Fibroblast of gingiva (primary cell): ENCODE data around the gene RABEP2.
"Not testable (repeated sequence)": the region's sequence is repeated elsewhere in the genome, so short reads cannot be mapped to it uniquely, and the experiment has no call there.

Experiments
- DNase-seq: peaks from one replicate; pipeline ENCODE4 v3.0.0-alpha.2; 2011; ENCODE audit warnings: low read depth

RABEP2 gene

GRCh38 chr16:28924762-28925385, at the start of gene RABEP2:
Gene RABEP2 (minus strand): TSS chr16:28925238. CDS start chr16:28925163, 75 bp downstream.
- DNase-seq = peak; percentile 83

GRCh38 chr16:28974437-28975157, 49.6 kb upstream of the RABEP2 start, which contains the start of gene SPNS1:
Gene SPNS1 (plus strand): TSS chr16:28974778. CDS start chr16:28975152, 374 bp downstream.
- peak; percentile 96 for DNase-seq

- peak; percentile 52 for DNase-seq
These were observed 49.0 kb upstream of the RABEP2 start for GRCh38 chr16:28974007-28974436.

- not testable (repeated sequence) for DNase-seq
These were observed 44.7 kb upstream of the RABEP2 start for GRCh38 chr16:28969696-28970095.

DNA sequence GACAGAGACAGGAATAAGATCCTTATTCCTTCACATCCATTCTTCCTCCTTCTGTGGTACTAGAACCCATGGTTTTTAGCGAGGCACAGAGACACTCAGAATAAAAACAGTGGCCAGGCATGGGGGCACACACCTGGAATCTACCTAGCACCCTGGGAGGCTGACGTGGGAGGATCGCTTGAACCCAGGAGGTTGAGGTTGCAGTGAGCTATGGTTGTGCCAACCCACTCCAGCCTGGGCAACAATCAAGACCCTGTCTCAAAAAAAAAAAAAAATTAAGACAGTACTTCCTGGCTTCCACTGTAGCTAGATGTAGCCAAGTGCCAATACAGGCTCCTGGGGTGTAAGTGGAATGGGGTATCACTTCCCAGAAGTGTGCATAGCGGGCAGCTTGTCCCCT, 42.1 kb upstream of the RABEP2 start:
- DNase-seq = no peak

- DNase-seq = no peak
These were observed 39.5 kb upstream of the RABEP2 start for GRCh38 chr16:28964496-28964895.

- no peak for DNase-seq
These were observed 39.0 kb upstream of the RABEP2 start for GRCh38 chr16:28964072-28964471.

- DNase-seq = no peak
These were observed 33.8 kb upstream of the RABEP2 start for GRCh38 chr16:28958836-28959235.

DNA sequence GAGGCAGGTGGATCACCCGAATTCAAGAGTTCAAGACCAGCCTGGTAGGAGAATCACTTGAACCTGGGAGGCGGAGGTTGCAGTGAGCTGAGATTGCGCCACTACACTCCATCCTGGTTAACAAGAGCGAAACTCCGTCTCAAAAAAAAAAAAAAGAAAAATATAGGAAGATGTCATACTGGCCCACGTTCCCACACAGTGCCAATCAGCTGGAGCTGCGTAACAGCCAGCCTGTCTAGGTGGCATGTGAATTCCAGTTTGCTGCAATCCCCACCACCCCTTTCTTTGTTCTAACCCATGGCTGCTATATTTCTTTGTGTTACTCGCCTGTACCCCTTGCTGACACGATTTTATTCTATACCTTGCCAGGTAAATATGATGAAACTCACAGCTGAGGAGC, 33.2 kb upstream of the RABEP2 start:
- no peak for DNase-seq

DNA sequence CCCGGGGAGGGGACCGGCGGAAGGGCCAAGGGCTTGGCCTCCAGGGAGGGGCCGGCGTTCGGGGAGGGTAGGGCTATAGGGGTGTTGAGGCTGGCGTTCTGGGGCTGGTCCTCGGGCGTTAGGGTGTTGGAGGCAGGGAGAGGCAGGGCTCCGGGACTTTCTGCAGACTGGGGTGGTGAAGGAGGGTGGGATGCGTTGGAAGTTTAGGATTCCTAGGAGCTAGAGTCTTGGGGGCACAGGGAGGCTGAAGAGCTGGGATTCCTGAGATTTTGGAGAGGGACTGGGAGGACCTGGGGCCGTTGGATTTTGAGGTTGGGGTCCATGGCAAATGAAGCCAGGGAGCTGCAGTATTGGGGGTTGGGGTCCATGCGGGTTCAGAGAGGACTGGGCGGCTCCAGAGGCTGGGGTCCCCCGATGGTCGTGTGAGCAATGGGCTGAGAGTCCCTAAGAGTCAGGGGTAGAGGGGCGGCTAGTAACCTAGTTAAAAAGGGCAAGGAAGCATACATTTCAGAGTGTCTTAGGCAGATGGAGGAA, 26.4 kb upstream of the RABEP2 start:
- DNase-seq = no peak

- peak; percentile 100 for DNase-seq
These were observed 25.8 kb upstream of the RABEP2 start, which contains the start of gene NFATC2IP for GRCh38 chr16:28950648-28951409. Gene NFATC2IP (plus strand): TSS chr16:28950937. CDS start chr16:28951012, 75 bp downstream.

- DNase-seq = no peak
These were observed 21.6 kb upstream of the RABEP2 start for GRCh38 chr16:28946681-28947080.

- no peak for DNase-seq
These were observed 18.2 kb upstream of the RABEP2 start for GRCh38 chr16:28943281-28943680.

DNA sequence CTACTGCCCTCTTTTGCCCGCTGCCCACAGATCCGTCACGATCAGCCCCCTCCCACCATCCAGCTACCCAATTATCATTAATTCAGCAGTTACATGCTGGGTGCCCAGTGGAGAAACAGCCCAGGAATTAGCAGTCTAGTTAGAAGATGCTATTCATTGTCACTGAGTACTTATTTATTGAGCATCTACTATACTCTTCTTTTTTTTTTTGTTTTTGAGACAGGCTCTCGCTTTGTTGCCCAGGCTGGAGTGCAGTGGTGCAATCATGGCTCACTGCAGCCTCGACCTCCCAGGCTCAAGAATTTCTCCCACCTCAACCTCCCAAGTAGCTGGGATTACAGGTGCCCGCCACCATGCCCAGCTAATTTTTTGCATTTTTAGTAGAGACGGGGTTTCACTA, 14.8 kb upstream of the RABEP2 start:
- not testable (repeated sequence) for DNase-seq

GRCh38 chr16:28938721-28939120, 13.7 kb upstream of the RABEP2 start:
- no peak for DNase-seq

DNA sequence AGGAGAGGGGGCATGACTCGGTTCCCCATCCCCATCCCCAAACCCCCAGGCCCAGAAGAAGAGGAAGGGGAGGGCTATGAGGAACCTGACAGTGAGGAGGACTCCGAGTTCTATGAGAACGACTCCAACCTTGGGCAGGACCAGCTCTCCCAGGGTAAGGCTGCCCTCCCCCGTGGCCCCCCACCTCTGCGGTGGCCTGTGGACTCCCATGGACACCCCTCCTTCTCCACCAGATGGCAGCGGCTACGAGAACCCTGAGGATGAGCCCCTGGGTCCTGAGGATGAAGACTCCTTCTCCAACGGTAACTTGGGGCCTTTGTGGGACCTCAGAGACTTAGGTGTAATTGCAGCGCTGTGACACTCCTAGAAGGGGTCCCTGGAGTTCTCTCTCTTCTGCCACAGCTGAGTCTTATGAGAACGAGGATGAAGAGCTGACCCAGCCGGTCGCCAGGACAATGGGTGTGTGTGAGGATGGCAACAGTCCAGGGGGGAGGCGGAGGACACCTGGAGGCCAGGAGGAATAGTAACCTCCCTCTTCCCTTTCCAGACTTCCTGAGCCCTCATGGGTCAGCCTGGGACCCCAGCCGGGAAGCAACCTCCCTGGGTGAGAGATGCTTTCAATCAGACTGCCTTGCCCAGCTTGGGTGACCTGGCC, 12.3 kb upstream of the RABEP2 start:
- no peak for DNase-seq

- DNase-seq = no peak
These were observed 11.7 kb upstream of the RABEP2 start for GRCh38 chr16:28936784-28937155.

DNA sequence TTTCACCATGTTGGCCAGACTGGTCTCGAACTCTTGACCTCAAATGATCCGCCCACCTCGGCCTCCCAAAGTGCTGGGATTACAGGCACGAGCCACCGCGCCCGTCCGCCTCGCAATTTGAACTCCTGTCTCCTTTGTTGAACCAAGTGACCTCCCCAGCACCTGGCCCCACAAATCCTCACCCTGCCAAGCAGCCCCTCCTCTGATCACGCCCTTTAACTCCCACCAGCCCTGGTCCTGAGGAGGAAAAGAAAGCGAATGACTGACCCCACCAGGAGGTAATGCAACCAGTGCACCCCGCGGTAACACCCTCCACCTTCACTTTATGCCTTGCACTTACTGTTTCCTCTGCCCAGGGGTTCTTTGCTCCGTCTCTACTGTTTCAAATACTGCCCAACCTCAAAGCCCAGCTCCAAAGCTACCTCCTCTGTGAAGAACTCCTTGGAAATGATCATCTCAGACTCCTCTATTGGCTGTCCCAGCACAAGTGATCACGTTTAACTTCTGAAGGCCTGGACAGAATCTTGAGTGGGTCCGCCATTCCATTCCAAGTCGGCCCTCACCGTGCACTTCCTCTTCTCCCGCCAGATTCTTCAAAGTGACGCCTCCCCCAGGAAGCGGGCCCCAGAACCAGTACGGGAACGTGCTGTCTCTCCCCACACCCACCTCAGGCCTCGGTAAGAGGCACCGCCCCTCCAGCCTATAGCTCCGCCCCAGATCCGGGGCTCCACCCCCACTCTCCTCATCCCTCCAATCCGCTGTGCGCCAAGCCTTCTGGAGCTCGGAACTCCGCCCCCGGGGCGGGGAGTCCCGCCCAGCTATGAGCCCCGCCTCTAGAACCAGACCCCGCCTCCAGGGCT, 11.1 kb upstream of the RABEP2 start:
- DNase-seq = peak; percentile 58

DNA sequence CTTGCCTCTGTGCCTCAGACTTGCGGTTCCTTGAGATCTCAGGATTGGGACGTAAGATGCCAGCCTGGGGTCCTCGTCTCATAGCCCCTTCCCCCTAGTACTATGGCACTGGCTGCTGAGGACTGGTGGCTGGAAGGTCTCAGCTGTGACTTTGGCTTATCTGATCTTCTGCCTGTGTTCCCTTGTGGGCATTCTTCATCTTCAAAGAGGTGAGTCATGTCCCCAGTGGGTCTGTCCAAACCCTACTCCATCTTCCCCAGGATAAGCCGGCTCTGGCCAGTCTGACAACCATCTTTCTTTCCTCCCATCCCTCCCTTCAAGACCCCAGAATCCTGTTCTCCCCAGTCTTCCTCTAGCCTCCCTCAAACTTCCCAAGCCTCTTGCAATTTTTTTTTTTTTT, 10.3 kb upstream of the RABEP2 start:
- DNase-seq = no peak

GRCh38 chr16:28933171-28933570, 8.1 kb upstream of the RABEP2 start:
- DNase-seq = no peak
